CD4-positive, alpha-beta T cell (primary cell): ENCODE results near the gene PIK3AP1. TPM values are rescaled to one million over a fixed set of nuclear protein-coding genes. Genes with fewer than 3 reads are reported as not detected.
A peak's percentile ranks its signal among the peaks of the same experiment; 100 is the strongest.

Source experiments
- ATAC-seq: fragments of 200-7000 bp; cut with Tn5 transposase; one replicate; pipeline ENCODE4 v1.10.0; 2022; ENCODE audit warnings: mild to moderate bottlenecking; ENCODE audit not compliant: poor library complexity
- CTCF ChIA-PET: fragments of 350-600 bp; sonication (Branson Sonifier 250); formaldehyde crosslinking; loops from one replicate; lab custom pipeline; 2021; ENCODE audit warnings: antibody characterized with exemption, inconsistent platforms; lab: Charles Lee
- POLR2A ChIA-PET: fragments of 350-600 bp; sonication (Branson Sonifier 250); formaldehyde crosslinking; loops from one replicate; lab custom pipeline; 2021; ENCODE audit warnings: antibody characterized with exemption, inconsistent platforms; lab: Charles Lee
- DNase-seq, 14 experiments: peaks; one replicate each; pipeline ENCODE4 v3.0.0-alpha.2; 2013 to 2020; ENCODE audit warnings: mixed read lengths in 2 of 14
- H3K27ac ChIP-seq, 2 donors: one replicate each; pipeline versions ENCODE4 v1.5.1 to v1.7.0; 2013; ENCODE audit warnings: low read length in 2 of 2, low read depth in 1 of 2, mild to moderate bottlenecking in 1 of 2
- H3K27me3 ChIP-seq, 2 experiments: 1 replicate in 1 of 2; 2 replicates in 1 of 2; pipeline versions ENCODE4 v1.6.1 to v1.7.0; 2013; ENCODE audit warnings: low read length in 2 of 2, control low read depth in 1 of 2, mild to moderate bottlenecking in 1 of 2, moderate library complexity in 1 of 2; ENCODE audit not compliant: insufficient read depth in 2 of 2, control insufficient read depth in 1 of 2
- H3K36me3 ChIP-seq: one replicate; pipeline ENCODE4 v1.6.1; 2013; ENCODE audit warnings: low read length, control low read depth; ENCODE audit not compliant: insufficient read depth
- H3K4me1 ChIP-seq: one replicate; pipeline ENCODE4 v1.6.1; 2013; ENCODE audit warnings: low read length, control low read depth; ENCODE audit not compliant: insufficient read depth
- H3K4me3 ChIP-seq: one replicate; pipeline ENCODE4 v1.5.1; 2013; ENCODE audit warnings: mild to moderate bottlenecking, low read length, moderate library complexity
- H3K9me3 ChIP-seq, 2 experiments: 1 replicate in 1 of 2; 2 replicates in 1 of 2; pipeline versions ENCODE4 v1.6.1 to v1.7.0; 2013; ENCODE audit warnings: low read length in 2 of 2, mild to moderate bottlenecking in 2 of 2, control low read depth in 1 of 2, moderate library complexity in 1 of 2; ENCODE audit not compliant: control insufficient read depth in 1 of 2, insufficient read depth in 1 of 2
- H3K27ac Mint-ChIP-seq: one replicate; pipeline ENCODE4 v1.8.0; 2020; ENCODE audit warnings: mixed read lengths
- H3K27me3 Mint-ChIP-seq: one replicate; pipeline ENCODE4 v1.8.0; 2021; ENCODE audit warnings: mixed read lengths
- H3K36me3 Mint-ChIP-seq: one replicate; pipeline ENCODE4 v1.8.0; 2021; ENCODE audit warnings: low read depth, mixed read lengths
- H3K4me1 Mint-ChIP-seq: one replicate; pipeline ENCODE4 v1.8.0; 2021; ENCODE audit warnings: low read depth, mixed read lengths
- H3K4me3 Mint-ChIP-seq: one replicate; pipeline ENCODE4 v1.8.0; 2020; ENCODE audit warnings: mild to moderate bottlenecking, mixed read lengths
- H3K9me3 Mint-ChIP-seq: one replicate; pipeline ENCODE4 v1.8.0; 2020; ENCODE audit warnings: mixed read lengths
- intact Hi-C, 2 experiments: fragments of 100-400 bp; cut with DNase I in 1 of 2; cut with micrococcal nuclease in 1 of 2; formaldehyde crosslinking; loops; one replicate each; pipeline versions ENCODE4 v1.15.1 to v1.9.0; 2023 to 2025; cut with DNase I, micrococcal nuclease
- total RNA-seq, 174 experiments: library from RNA in 2 of 174; stranded (reverse) in 2 of 174; gene quantifications; one replicate each; pipeline ENCODE4 v1.2.3 and lab custom pipeline; 2021 to 2026
- TF ChIP-seq, protein P1 (sequence below): fragments of 200-600 bp; IDR thresholded peaks from one replicate; pipeline ENCODE4 v1.8.0; 2022; ENCODE audit warnings: antibody characterized with exemption, mild to moderate bottlenecking

The PIK3AP1 gene
- total RNA-seq, 2 experiments from 2014 or later: 0.58 to 0.59 TPM

- Histone ChIP-seq H3K36me3 (no peaks in the 10 kb centered on the region), H3K4me3 (no peak overlapping the region), H3K27ac (no peak overlapping the region), H3K27me3 (no peaks in the 10 kb centered on the region), H3K9me3 (no peaks in the 10 kb centered on the region), H3K4me1 (no peaks in the 10 kb centered on the region)
- POLR2A ChIA-PET: no interaction called here
- peak in 1 of 14 experiments; percentile 43 for DNase-seq
- Mint-ChIP-seq H3K4me1 (no peaks in the 10 kb centered on the region), H3K9me3 (no peaks in the 10 kb centered on the region), H3K27me3 (no peaks in the 10 kb centered on the region), H3K4me3 (no peak overlapping the region), H3K27ac (no peak overlapping the region), H3K36me3 (no peaks in the 10 kb centered on the region)
- CTCF ChIA-PET: interaction anchor here (0.7 kb wide), 1 partner anchor 1163 kb away, joined by 3 read pairs; no protein-coding TSS in a partner anchor
- intact Hi-C loops: loop anchor here in 1 of 2 experiments (10.0 kb wide), 1 partner anchor 129 kb away; the partner anchor contains the start of gene TM9SF3
- ATAC-seq: no peak
- TF ChIP-seq, protein P1, sequence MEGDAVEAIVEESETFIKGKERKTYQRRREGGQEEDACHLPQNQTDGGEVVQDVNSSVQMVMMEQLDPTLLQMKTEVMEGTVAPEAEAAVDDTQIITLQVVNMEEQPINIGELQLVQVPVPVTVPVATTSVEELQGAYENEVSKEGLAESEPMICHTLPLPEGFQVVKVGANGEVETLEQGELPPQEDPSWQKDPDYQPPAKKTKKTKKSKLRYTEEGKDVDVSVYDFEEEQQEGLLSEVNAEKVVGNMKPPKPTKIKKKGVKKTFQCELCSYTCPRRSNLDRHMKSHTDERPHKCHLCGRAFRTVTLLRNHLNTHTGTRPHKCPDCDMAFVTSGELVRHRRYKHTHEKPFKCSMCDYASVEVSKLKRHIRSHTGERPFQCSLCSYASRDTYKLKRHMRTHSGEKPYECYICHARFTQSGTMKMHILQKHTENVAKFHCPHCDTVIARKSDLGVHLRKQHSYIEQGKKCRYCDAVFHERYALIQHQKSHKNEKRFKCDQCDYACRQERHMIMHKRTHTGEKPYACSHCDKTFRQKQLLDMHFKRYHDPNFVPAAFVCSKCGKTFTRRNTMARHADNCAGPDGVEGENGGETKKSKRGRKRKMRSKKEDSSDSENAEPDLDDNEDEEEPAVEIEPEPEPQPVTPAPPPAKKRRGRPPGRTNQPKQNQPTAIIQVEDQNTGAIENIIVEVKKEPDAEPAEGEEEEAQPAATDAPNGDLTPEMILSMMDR: no peak
Observed at GRCh38 chr10:96714031-96714590, 6.2 kb downstream of the PIK3AP1 start.

DNA sequence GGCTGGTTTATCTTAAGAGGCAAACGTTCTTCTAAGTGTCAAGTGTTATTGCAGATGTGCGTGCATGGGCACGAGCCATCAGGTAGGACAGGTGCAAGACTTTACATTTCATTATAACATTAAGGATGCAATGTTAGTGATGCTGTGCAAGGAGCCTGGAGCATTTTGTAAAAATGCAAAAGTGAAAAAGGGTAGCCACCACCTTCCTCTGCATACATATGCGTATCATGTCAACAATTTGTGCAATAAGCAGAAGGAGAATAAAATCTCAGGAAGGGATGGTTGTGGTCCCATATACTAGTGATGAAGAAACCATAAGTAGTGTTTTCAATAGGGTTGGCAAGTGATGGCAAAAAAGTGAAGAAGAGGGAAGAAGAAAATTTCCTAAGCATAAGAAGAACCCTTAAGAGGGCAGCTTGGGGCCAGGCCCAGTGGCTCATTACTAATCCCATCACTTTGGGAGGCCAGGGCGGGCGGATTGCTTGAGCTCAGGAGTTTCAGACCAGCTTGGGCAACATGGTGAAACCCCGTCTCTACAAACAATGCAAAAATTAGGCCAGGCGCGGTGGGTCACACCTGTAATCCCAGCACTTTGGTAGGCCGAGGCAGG, 7.5 kb downstream of the PIK3AP1 start:
- no peak for ATAC-seq
- Mint-ChIP-seq H3K27me3 (no peaks in the 10 kb centered on the region), H3K36me3 (no peaks in the 10 kb centered on the region), H3K4me1 (no peaks in the 10 kb centered on the region), H3K27ac (no peak overlapping the region), H3K4me3 (no peak overlapping the region), H3K9me3 (no peaks in the 10 kb centered on the region)
- intact Hi-C loops: loop anchor here in 1 of 2 experiments (10.0 kb wide), 1 partner anchor 128 kb away; the partner anchor contains the start of gene TM9SF3
- no peaks in the 10 kb centered on the region for H3K9me3 ChIP-seq
- H3K4me1 ChIP-seq: no peaks in the 10 kb centered on the region
- no peaks in the 10 kb centered on the region for H3K36me3 ChIP-seq
- TF ChIP-seq, protein P1: no peak
- H3K27me3 ChIP-seq: no peaks in the 10 kb centered on the region
- CTCF ChIA-PET: interaction anchor here (0.6 kb wide), 1 partner anchor 51 kb away, joined by 3 read pairs; no protein-coding TSS in a partner anchor
- no peak overlapping the region for H3K4me3 ChIP-seq
- no peak for DNase-seq
- no peak overlapping the region for H3K27ac ChIP-seq
- POLR2A ChIA-PET: no interaction called here

DNA sequence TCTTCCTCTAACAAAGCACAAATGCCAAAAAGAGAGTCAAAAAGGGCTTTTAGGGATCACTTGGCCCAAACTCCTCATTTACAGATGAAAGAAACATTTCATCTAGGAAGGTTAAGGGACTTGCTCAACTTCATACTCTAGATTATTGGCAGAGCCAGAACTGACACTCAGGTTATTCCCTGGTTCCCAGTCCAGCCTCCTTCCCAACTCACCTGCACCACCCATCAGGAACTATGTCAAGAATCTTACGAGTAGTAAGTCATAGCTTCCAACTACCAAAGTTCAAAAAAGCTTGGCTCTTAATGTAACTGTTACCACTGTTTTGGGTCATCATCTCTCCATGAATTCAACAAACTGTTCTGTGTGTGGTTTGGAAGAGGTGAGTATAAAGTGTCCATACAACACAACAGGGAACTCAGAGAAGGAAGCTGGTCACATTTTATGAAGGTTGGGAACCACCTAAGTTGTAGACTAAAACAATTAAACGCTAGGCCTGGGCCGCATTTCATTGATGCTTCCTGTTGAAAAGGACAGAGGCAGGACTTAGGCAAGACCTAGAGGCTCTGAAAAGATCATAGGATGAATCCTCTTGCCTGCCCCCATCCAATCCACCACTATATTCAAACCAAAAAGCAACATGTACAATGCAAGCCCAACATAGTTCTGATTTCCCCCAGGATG, 9.1 kb downstream of the PIK3AP1 start:
- TF ChIP-seq, protein P1: no peak
- Histone ChIP-seq H3K27ac (no peak overlapping the region), H3K9me3 (no peaks in the 10 kb centered on the region), H3K27me3 (no peaks in the 10 kb centered on the region), H3K36me3 (no peaks in the 10 kb centered on the region), H3K4me1 (no peaks in the 10 kb centered on the region), H3K4me3 (no peak overlapping the region)
- no peak for ATAC-seq
- H3K27ac Mint-ChIP-seq: no peak overlapping the region
- H3K36me3 Mint-ChIP-seq: no peaks in the 10 kb centered on the region
- no peaks in the 10 kb centered on the region for H3K27me3 Mint-ChIP-seq
- CTCF ChIA-PET: no interaction called here
- no peak for DNase-seq
- H3K4me3 Mint-ChIP-seq: no peak overlapping the region
- H3K9me3 Mint-ChIP-seq: no peaks in the 10 kb centered on the region
- intact Hi-C loops: loop anchor here in 1 of 2 experiments (10.0 kb wide), 1 partner anchor 126 kb away; the partner anchor contains the start of gene TM9SF3
- H3K4me1 Mint-ChIP-seq: no peaks in the 10 kb centered on the region
- POLR2A ChIA-PET: no interaction called here
